Hippocampal formation (tissue), 2 donors: ENCODE data around the gene COX4I2.
"Not testable (repeated sequence)": the region's sequence is repeated elsewhere in the genome, so short reads cannot be mapped to it uniquely, and the experiment has no call there.

Experiments used
- DNase-seq, 2 donors: peaks; one replicate each; lab custom pipeline; 2025; lab: John Stamatoyannopoulos, UW

The COX4I2 gene

GRCh38 chr20:31637660-31638059, at the start of gene COX4I2:
TSS of gene COX4I2 (plus strand) at chr20:31637912. CDS start at chr20:31639018, 1,106 bp downstream.
- no peak for DNase-seq

GRCh38 chr20:31590717-31591225, 46.9 kb upstream of the COX4I2 start:
- no peak for DNase-seq

DNA sequence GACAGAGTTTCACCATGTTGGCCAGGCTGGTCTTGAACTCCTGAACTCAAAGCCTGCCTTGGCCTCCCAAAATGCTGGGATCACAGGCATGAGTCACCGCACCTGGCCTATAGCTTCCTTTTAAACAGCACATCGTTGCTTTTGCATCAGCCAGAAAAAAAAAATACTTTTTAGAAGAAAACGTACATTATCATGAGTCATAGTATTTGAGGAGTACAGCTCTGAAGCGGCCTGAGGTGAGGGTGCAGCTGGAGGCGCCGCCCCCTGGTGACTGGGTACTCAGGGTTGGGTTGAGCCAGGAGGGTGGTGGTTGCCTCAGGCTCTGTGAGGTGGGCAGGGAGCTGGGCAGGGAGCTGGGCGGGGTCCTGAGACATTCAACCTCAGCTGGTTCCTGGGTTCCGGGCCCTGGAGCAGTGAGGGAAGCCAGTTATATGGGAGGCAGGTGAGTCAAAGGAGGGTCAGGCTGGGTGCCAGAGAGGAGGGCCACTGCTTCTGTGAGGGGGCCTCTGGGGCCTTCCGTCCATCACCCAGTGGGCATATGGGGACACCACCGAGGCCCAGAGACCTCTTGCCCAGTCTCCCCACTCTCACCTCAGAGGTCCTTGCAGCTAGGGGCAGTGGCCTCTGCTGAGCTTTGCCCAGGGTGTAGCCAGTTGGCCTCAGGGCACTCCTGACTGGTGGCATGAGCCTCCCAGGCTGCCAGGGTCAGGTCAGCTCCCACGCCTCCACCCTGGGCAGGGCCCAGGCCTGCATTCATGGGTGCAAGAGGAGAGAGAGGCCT, 44.3 kb upstream of the COX4I2 start:
- no peak for DNase-seq

- no peak for DNase-seq
Observed at GRCh38 chr20:31594002-31594557, 43.6 kb upstream of the COX4I2 start.

- DNase-seq = no peak
Observed at GRCh38 chr20:31594558-31595379, 42.9 kb upstream of the COX4I2 start.

GRCh38 chr20:31595380-31595653, 42.4 kb upstream of the COX4I2 start:
- DNase-seq = no peak

DNA sequence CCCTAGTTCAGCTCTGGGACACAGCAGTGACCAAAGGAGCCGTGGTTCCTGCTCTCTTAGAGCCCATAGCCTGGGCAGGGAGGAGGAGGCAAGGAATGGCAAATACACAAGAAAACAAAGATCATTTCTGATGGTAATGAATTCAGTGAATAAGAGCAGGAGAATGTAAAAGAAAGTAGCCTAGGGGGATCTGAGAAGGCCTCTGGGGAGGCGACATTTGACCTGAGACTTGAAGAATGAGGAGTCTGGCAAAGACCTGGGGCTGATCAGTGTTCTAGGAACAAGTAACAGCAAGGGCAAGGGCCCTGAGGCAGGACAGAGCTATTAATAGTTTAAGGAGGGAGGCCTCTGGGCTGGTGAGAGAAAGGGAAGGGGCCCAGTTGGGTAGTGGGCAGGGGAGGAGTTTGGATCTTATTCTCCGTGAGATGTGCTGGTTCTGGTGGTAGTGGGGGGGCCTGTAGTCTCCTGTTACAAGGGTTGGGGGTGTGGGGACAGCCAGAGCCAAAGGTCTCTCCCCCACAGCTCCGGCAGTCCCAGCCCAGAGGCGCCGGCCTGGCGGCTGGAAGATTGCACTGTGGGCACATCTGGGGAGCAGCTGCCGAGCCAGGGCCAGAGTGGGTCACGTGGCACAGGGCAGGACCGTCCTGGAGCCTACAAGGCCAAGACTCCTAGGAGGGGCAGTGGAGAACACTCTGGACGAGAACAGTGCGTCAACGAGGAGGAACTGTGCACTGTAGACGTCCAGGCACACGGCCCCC, 41.9 kb upstream of the COX4I2 start:
- peak in 1 of 2 donors; percentile 21 for DNase-seq

DNA sequence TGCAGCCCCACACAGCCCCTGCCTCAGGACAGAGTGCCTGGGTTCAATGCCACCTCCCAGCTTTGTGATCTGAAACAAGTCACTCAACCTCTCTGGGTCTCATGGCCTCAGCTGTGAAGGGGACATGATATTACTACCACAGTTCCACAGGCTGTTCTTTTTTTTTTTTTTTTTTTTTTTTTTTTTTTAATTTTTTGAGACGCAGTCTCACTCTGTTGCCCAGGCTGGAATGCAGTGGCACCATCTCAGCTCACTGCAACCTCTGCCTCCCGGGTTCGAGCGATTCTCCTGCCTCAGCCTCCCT, 41.3 kb upstream of the COX4I2 start:
- not testable (repeated sequence) for DNase-seq

DNA sequence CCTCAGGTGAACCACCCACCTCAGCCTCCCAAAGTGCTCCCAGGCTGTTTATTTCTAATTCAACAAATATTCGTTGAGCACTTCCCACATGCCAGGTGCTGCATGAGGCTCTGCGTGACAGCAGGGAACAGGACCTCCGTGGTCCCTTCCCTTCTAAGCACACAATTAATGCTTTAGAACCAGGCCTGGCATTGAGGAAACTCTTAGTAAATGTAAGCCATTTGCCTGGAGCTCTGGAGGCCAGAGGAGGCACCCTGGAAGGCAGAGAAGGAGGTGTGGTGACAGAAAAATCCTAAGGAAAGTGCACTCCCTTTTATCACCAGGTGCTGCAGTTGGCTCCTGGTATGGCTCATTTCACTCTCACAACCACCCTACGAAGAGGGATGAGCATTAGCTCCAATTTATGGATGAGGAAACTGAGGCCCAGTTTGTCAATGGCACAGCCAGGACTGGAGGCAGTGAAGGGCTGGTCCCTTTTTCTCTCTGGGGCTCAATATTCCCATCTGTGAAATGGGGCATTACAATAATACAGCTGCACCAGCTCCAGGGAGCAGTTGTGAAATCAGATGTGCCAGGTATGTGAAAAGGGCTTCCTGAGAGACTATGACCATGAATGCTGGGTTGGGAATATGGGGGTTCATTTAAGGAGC, 40.8 kb upstream of the COX4I2 start:
- DNase-seq = no peak

GRCh38 chr20:31597481-31597855, 40.2 kb upstream of the COX4I2 start:
- DNase-seq = no peak

GRCh38 chr20:31602431-31602778, 35.3 kb upstream of the COX4I2 start:
- DNase-seq = no peak

DNA sequence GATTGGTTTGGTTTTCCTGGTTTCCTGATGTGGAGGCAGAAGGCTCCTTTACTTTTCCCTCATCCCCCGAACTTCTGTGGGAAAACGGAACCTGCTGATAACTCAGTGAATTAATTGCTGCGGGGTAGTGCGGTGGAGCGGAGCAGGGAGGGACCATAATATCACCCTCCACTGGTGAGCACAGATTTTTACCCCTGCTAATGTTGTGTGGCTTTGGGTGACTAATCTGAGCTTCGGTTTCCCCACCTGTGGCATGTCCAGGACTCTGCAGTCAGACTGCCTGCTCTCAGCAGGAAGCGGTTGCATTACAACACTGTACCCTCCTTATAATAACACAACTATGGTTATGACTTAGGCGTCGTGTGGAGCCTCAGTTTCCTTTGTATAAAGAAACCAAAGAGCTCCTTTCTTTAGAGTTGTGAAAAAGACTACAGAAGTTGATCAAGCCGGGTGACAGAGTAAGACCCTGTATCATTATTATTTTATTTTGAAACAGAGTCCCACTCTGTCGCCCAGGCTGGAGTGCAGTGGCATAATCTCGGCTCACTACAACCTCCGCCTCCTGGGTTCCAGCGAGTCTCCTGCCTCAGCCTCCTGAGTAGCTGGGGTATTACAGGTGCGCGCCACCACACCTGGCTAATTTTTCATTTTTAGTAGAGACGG, 34.8 kb upstream of the COX4I2 start:
- no peak for DNase-seq

DNA sequence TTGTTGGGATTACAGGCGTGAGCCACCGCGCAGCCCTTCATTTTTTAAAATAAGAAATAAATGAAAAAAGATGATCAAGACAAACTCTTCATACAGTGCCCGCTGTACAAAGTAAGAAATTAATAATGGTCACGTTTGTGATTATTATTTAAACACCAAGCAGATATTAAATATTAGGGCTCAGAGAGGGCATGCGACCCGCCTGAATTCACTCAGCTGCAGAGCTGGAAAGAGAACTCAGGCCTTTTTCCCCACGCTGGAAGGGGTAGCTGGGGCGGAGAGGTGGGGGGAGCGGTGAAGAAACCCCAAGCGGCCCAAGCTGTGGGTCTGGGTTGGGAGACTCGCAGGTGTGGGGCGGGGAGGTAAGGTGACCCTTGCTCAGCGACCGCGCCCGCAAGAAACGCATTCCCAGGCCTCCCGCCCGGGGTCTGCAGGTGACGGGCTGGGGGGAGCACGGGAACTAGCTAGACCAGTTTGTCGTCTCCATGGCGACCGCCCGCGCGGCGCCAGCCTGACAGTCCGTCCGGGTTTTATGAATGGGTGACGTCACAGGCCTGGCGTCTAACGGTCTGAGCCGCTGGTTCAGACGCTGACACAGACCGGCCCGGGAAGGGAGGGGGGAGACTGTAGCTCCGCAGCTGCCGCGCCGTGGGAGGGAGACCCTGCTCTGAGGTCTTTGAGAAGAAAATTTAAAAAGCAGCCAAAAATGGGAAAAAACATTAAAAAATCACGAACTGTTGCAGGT, 33.7 kb upstream of the COX4I2 start:
- peak; percentile 79 to 89 for DNase-seq

DNA sequence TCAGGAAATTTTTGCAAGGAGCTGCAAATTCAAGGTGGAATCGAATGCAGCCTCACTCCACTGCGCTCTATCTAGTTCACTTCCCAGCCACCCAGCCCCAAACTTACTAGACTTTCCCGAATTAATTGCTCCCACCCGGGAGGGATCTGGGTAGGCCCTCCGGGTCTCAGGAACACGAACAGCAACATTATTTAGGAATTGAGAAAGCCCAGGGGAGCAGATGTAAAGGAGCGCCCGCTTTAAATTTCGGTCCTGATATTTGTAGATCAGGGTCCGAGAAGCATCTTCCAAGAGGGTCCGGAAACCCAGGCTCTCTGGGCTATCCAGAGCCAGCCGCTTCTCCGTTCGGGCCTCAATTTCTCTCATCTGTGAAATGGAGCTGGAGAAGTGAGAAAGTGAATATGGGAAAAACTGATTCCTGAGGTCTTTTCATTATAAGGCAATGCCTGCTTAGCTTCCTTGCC, 33.1 kb upstream of the COX4I2 start:
- DNase-seq = no peak

DNA sequence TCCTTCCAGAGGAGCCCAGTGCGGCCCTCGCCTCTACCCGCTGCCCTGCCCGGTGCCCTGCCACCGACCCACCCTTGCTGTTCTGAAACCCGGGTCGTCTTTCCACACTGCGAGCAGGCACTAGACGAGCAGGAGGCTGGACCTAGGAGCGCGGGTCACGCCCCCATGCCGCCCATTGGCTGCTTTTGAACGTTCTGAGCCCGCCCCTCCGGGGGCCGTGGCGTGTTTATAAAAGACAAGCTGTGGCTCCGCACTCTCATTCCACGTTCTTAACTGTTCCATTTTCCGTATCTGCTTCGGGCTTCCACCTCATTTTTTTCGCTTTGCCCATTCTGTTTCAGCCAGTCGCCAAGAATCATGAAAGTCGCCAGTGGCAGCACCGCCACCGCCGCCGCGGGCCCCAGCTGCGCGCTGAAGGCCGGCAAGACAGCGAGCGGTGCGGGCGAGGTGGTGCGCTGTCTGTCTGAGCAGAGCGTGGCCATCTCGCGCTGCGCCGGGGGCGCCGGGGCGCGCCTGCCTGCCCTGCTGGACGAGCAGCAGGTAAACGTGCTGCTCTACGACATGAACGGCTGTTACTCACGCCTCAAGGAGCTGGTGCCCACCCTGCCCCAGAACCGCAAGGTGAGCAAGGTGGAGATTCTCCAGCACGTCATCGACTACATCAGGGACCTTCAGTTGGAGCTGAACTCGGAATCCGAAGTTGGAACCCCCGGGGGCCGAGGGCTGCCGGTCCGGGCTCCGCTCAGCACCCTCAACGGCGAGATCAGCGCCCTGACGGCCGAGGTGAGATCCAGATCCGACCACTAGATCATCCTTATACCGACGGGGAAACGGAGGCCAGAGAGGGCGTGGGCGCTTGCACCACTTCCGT, 32.4 kb upstream of the COX4I2 start, which contains the start of gene ID1:
Gene ID1, plus strand, starts transcription at position 259 of the 871 bp plus-strand sequence. Its CDS starts 99 bp downstream, at position 358.
- DNase-seq = peak; percentile 86 to 94

DNA sequence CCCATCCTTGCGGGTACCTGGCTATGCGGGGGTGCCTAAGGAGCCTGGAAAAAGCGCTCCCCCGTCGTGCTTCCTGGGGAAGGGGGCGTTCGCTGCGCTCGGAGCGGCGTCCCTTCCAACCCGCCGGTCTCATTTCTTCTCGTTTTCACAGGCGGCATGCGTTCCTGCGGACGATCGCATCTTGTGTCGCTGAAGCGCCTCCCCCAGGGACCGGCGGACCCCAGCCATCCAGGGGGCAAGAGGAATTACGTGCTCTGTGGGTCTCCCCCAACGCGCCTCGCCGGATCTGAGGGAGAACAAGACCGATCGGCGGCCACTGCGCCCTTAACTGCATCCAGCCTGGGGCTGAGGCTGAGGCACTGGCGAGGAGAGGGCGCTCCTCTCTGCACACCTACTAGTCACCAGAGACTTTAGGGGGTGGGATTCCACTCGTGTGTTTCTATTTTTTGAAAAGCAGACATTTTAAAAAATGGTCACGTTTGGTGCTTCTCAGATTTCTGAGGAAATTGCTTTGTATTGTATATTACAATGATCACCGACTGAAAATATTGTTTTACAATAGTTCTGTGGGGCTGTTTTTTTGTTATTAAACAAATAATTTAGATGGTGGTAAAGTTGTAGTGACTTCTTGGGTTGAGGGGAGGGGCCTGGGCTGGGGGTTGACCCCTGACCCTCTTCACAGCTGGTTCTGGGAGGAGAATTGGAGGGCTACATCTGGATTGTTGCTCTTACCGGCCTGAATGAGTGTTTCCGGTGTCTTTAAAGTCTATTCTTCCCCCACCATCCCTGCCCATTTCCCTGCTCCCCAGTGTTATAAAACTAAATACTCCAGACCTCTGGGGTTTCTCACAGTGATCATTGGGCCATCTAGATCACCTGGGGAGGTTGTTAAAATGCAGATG, 31.6 kb upstream of the COX4I2 start:
- DNase-seq = no peak

GRCh38 chr20:31606804-31607639, 30.7 kb upstream of the COX4I2 start:
- no peak for DNase-seq
